GM06990 (cell line): ENCODE measurements around the gene STX11.
"Not testable (repeated sequence)": the region's sequence is repeated elsewhere in the genome, so short reads cannot be mapped to it uniquely, and the experiment has no call there.

Experiments used
- DNase-seq: peaks from one replicate; pipeline ENCODE4 v3.0.0-alpha.2; 2011; ENCODE audit not compliant: insufficient read length; ENCODE audit errors: extremely low read depth
- H3K27me3 ChIP-seq: replicated peaks from 2 replicates; pipeline ENCODE4 v1.6.0; 2011; ENCODE audit warnings: low read length; ENCODE audit not compliant: control insufficient read depth, insufficient read depth
- H3K36me3 ChIP-seq: 2 replicates; pipeline ENCODE4 v1.5.1; 2011; ENCODE audit warnings: low read length; ENCODE audit not compliant: control insufficient read depth, insufficient read depth
- H3K4me3 ChIP-seq: replicated peaks from 2 replicates; pipeline ENCODE4 v1.5.1; 2011; ENCODE audit warnings: low read depth, mild to moderate bottlenecking, control low read depth, low read length
- CTCF ChIP-seq: IDR thresholded peaks from 2 replicates; pipeline ENCODE4 v1.5.1; 2011; ENCODE audit warnings: low read length, control low read depth, mild to moderate bottlenecking, inconsistent platforms; ENCODE audit not compliant: insufficient read depth, poor library complexity, severe bottlenecking

STX11 gene

GRCh38 chr6:144181639-144182038 is 31.3 kb downstream of the STX11 start:
- H3K27me3 ChIP-seq: no peaks in the 10 kb centered on the region
- H3K4me3 ChIP-seq: no peak overlapping the region
- H3K36me3 ChIP-seq: peaks cover 2% of the 10 kb centered on the region
- DNase-seq: no peak
- TF ChIP-seq CTCF: no peak

GRCh38 chr6:144184186-144184585 is 33.9 kb downstream of the STX11 start:
- peaks cover 13% of the 10 kb centered on the region for H3K36me3 ChIP-seq
- H3K4me3 ChIP-seq, DNase-seq, H3K27me3 ChIP-seq: not testable (repeated sequence)

GRCh38 chr6:144185133-144185836 is 35.0 kb downstream of the STX11 start:
- Histone ChIP-seq H3K36me3 (peaks cover 13% of the 10 kb centered on the region), H3K27me3 (no peaks in the 10 kb centered on the region), H3K4me3 (no peak overlapping the region)
- no peak for TF ChIP-seq CTCF
- DNase-seq: no peak

- no peak for TF ChIP-seq CTCF
- peaks cover 15% of the 10 kb centered on the region for H3K36me3 ChIP-seq
Observed at GRCh38 chr6:144186817-144187625, 36.7 kb downstream of the STX11 start.

GRCh38 chr6:144189351-144189750 is 39.0 kb downstream of the STX11 start:
- peaks cover 15% of the 10 kb centered on the region for H3K36me3 ChIP-seq
- H3K4me3 ChIP-seq: no peak overlapping the region
- TF ChIP-seq CTCF: no peak
- H3K27me3 ChIP-seq: no peaks in the 10 kb centered on the region
- DNase-seq: no peak

More at GRCh38 chr6:144186817-144187625, 36.7 kb downstream of the STX11 start:
- no peak overlapping the region for H3K4me3 ChIP-seq
- H3K27me3 ChIP-seq: no peaks in the 10 kb centered on the region
- DNase-seq: peak; percentile 15

- Histone ChIP-seq H3K27me3 (no peaks in the 10 kb centered on the region), H3K4me3 (no peak overlapping the region), H3K36me3 (peaks cover 15% of the 10 kb centered on the region)
- DNase-seq: no peak
- no peak for TF ChIP-seq CTCF
Observed at GRCh38 chr6:144190080-144190479, 39.8 kb downstream of the STX11 start.
